ENCODE measurements around the gene SGPL1.

SGPL1 gene

GRCh38 chr10:70780772-70781171 is 35.0 kb upstream of the SGPL1 start:
- no peak for DNase-seq

- no peak for DNase-seq
Observed at GRCh38 chr10:70781461-70782051, 34.2 kb upstream of the SGPL1 start.

GRCh38 chr10:70782086-70782745 is 33.5 kb upstream of the SGPL1 start:
- DNase-seq, result no peak

GRCh38 chr10:70782746-70783680 is 32.7 kb upstream of the SGPL1 start:
- no peak for DNase-seq

GRCh38 chr10:70784016-70784415 is 31.7 kb upstream of the SGPL1 start:
- DNase-seq, result no peak

GRCh38 chr10:70784471-70784870 is 31.3 kb upstream of the SGPL1 start:
- no peak for DNase-seq

GRCh38 chr10:70785190-70785589 is 30.6 kb upstream of the SGPL1 start, which contains the start of gene TBATA:
Gene TBATA, minus strand, starts transcription at chr10:70785377. Its CDS starts 1,998 bp downstream, at chr10:70783379.
- no peak for DNase-seq

- DNase-seq, result no peak
Observed at GRCh38 chr10:70786799-70787415, 28.8 kb upstream of the SGPL1 start.

- no peak for DNase-seq
Observed at GRCh38 chr10:70791386-70792039, 24.2 kb upstream of the SGPL1 start.

- DNase-seq, result no peak
Observed at GRCh38 chr10:70795613-70796012, 20.1 kb upstream of the SGPL1 start.

- no peak for DNase-seq
Observed at GRCh38 chr10:70797840-70798239, 17.9 kb upstream of the SGPL1 start.

- no peak for DNase-seq
Observed at GRCh38 chr10:70799124-70799523, 16.6 kb upstream of the SGPL1 start.

GRCh38 chr10:70801854-70802253 is 13.9 kb upstream of the SGPL1 start:
- no peak for DNase-seq

- no peak for DNase-seq
Observed at GRCh38 chr10:70803775-70804420, 11.8 kb upstream of the SGPL1 start.

GRCh38 chr10:70804421-70804808 is 11.3 kb upstream of the SGPL1 start:
- no peak for DNase-seq

- DNase-seq, result no peak
Observed at GRCh38 chr10:70805619-70806215, 10.0 kb upstream of the SGPL1 start.

- DNase-seq, result no peak
Observed at GRCh38 chr10:70806841-70807240, 8.9 kb upstream of the SGPL1 start.

- DNase-seq, result no peak
Observed at GRCh38 chr10:70807556-70807955, 8.2 kb upstream of the SGPL1 start.

- no peak for DNase-seq
Observed at GRCh38 chr10:70809011-70809611, 6.6 kb upstream of the SGPL1 start.

- DNase-seq, result no peak
Observed at GRCh38 chr10:70809726-70810125, 6.0 kb upstream of the SGPL1 start.

- no peak for DNase-seq
Observed at GRCh38 chr10:70810967-70811366, 4.8 kb upstream of the SGPL1 start.
